Glutamatergic neuron (in vitro differentiated cells): ENCODE data around the gene OTOGL. TPM values are rescaled to one million over a fixed set of nuclear protein-coding genes. Genes with fewer than 3 reads are reported as not detected.
A peak's percentile ranks its signal among the peaks of the same experiment; 100 is the strongest.

Source experiments
- DNase-seq: peaks from one replicate; pipeline ENCODE4 v3.0.0; 2022
- H3K27ac Mint-ChIP-seq: one replicate; pipeline ENCODE4 v1.8.0; 2020; ENCODE audit warnings: mild to moderate bottlenecking, mixed read lengths, inconsistent platforms; ENCODE audit not compliant: unreplicated experiment
- H3K27me3 Mint-ChIP-seq: one replicate; pipeline ENCODE4 v1.8.0; 2020; ENCODE audit warnings: mild to moderate bottlenecking, moderate library complexity, mixed read lengths, inconsistent platforms; ENCODE audit not compliant: unreplicated experiment
- H3K36me3 Mint-ChIP-seq: one replicate; pipeline ENCODE4 v1.8.0; 2020; ENCODE audit warnings: mild to moderate bottlenecking, mixed read lengths, inconsistent platforms; ENCODE audit not compliant: unreplicated experiment
- H3K4me1 Mint-ChIP-seq: one replicate; pipeline ENCODE4 v1.8.0; 2020; ENCODE audit warnings: mild to moderate bottlenecking, low read depth, mixed read lengths, inconsistent platforms; ENCODE audit not compliant: unreplicated experiment
- H3K4me3 Mint-ChIP-seq: one replicate; pipeline ENCODE4 v1.8.0; 2020; ENCODE audit warnings: mild to moderate bottlenecking, mixed read lengths, inconsistent platforms; ENCODE audit not compliant: unreplicated experiment
- H3K9me3 Mint-ChIP-seq: one replicate; pipeline ENCODE4 v1.8.0; 2020; ENCODE audit warnings: mild to moderate bottlenecking, moderate library complexity, mixed read lengths, inconsistent platforms; ENCODE audit not compliant: unreplicated experiment
- total RNA-seq: library from RNA; stranded (reverse); fragmentation: NEBNext Ultra II Directional; extraction: Animal tissue kit (Norgen Biotek cat#: 25700); gene quantifications from one replicate; pipeline ENCODE4 v1.2.1, GENCODE V29; 2021; ENCODE audit not compliant: unreplicated experiment
- TF ChIP-seq, protein P1 (sequence below): fragments of 200-600 bp; sonication (generic); IDR thresholded peaks from one replicate; pipeline ENCODE4 v1.5.0; 2021; ENCODE audit not compliant: partially characterized antibody, unreplicated experiment

The OTOGL gene
- total RNA-seq, 1 donor from 2014 or later = 0.83 TPM

DNA sequence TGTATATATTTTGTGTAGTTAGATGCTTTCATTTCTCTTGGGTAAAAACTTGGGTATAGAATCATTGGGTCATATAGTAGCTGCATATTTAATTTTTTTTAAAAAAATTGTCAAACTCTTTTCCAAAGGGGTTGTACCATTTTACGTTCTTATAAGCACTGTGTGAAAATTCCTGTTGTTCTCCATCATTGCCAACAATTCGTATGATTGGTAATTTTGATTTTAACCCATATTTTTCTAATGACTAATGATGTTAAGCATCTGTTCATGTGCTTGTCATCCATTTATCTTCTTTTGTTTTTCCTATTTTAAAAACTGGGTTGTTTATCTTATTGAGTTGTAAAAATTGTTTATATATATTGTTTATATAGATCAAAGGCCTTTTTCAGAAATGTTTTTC is 77.4 kb downstream of the OTOGL start:
- Mint-ChIP-seq H3K4me1 (no peaks in the 10 kb centered on the region), H3K36me3 (no peaks in the 10 kb centered on the region), H3K27me3 (no peaks in the 10 kb centered on the region), H3K4me3 (no peak overlapping the region), H3K9me3 (no peaks in the 10 kb centered on the region), H3K27ac (no peak overlapping the region)
- TF ChIP-seq, protein P1, sequence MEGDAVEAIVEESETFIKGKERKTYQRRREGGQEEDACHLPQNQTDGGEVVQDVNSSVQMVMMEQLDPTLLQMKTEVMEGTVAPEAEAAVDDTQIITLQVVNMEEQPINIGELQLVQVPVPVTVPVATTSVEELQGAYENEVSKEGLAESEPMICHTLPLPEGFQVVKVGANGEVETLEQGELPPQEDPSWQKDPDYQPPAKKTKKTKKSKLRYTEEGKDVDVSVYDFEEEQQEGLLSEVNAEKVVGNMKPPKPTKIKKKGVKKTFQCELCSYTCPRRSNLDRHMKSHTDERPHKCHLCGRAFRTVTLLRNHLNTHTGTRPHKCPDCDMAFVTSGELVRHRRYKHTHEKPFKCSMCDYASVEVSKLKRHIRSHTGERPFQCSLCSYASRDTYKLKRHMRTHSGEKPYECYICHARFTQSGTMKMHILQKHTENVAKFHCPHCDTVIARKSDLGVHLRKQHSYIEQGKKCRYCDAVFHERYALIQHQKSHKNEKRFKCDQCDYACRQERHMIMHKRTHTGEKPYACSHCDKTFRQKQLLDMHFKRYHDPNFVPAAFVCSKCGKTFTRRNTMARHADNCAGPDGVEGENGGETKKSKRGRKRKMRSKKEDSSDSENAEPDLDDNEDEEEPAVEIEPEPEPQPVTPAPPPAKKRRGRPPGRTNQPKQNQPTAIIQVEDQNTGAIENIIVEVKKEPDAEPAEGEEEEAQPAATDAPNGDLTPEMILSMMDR = no peak
- DNase-seq = no peak

GRCh38 chr12:80178846-80179245 is 79.5 kb downstream of the OTOGL start:
- no peaks in the 10 kb centered on the region for H3K27me3 Mint-ChIP-seq
- no peak overlapping the region for H3K27ac Mint-ChIP-seq
- H3K4me3 Mint-ChIP-seq = no peak overlapping the region
- TF ChIP-seq, protein P1 = no peak
- DNase-seq = no peak
- no peaks in the 10 kb centered on the region for H3K4me1 Mint-ChIP-seq
- no peaks in the 10 kb centered on the region for H3K36me3 Mint-ChIP-seq
- no peaks in the 10 kb centered on the region for H3K9me3 Mint-ChIP-seq

- no peaks in the 10 kb centered on the region for H3K36me3 Mint-ChIP-seq
- H3K4me1 Mint-ChIP-seq = peaks cover 7% of the 10 kb centered on the region
- no peak for DNase-seq
- no peaks in the 10 kb centered on the region for H3K9me3 Mint-ChIP-seq
- H3K27ac Mint-ChIP-seq = no peak overlapping the region
- TF ChIP-seq, protein P1 = no peak
- H3K4me3 Mint-ChIP-seq = no peak overlapping the region
- H3K27me3 Mint-ChIP-seq = no peaks in the 10 kb centered on the region
These were observed 84.6 kb downstream of the OTOGL start for GRCh38 chr12:80183939-80184338.

- Mint-ChIP-seq H3K27ac (no peak overlapping the region), H3K27me3 (no peaks in the 10 kb centered on the region), H3K36me3 (no peaks in the 10 kb centered on the region), H3K4me3 (no peak overlapping the region), H3K9me3 (no peaks in the 10 kb centered on the region), H3K4me1 (peaks cover 8% of the 10 kb centered on the region)
- no peak for DNase-seq
- TF ChIP-seq, protein P1 = no peak
These were observed 85.6 kb downstream of the OTOGL start for GRCh38 chr12:80184926-80185325.

- H3K4me1 Mint-ChIP-seq = peaks cover 8% of the 10 kb centered on the region
- no peak overlapping the region for H3K4me3 Mint-ChIP-seq
- H3K9me3 Mint-ChIP-seq = no peaks in the 10 kb centered on the region
- H3K27ac Mint-ChIP-seq = no peak overlapping the region
- TF ChIP-seq, protein P1 = peak; percentile 28
- DNase-seq = no peak
- H3K27me3 Mint-ChIP-seq = no peaks in the 10 kb centered on the region
- no peaks in the 10 kb centered on the region for H3K36me3 Mint-ChIP-seq
These were observed 87.4 kb downstream of the OTOGL start for GRCh38 chr12:80186727-80187217.
